OCI-LY1 (cell line): ENCODE results near the gene EFEMP2.

Source experiments
- EZH2 ChIP-seq: fragments of 200-600 bp; sonication (generic), shearing (Covaris generic); IDR thresholded peaks from 2 replicates; pipeline ENCODE4 v1.8.0; 2017; ENCODE audit warnings: borderline replicate concordance, mixed run types, mild to moderate bottlenecking, antibody characterized with exemption, low read length, moderate library complexity, mixed read lengths
- TF ChIP-seq, protein P1 (sequence below): fragments of 200-600 bp; sonication (generic), shearing (Covaris generic); IDR thresholded peaks from 2 replicates; pipeline ENCODE4 v1.5.1; 2017; ENCODE audit warnings: mild to moderate bottlenecking, antibody characterized with exemption, low read length, moderate library complexity, mixed read lengths

- TF ChIP-seq, protein P1, sequence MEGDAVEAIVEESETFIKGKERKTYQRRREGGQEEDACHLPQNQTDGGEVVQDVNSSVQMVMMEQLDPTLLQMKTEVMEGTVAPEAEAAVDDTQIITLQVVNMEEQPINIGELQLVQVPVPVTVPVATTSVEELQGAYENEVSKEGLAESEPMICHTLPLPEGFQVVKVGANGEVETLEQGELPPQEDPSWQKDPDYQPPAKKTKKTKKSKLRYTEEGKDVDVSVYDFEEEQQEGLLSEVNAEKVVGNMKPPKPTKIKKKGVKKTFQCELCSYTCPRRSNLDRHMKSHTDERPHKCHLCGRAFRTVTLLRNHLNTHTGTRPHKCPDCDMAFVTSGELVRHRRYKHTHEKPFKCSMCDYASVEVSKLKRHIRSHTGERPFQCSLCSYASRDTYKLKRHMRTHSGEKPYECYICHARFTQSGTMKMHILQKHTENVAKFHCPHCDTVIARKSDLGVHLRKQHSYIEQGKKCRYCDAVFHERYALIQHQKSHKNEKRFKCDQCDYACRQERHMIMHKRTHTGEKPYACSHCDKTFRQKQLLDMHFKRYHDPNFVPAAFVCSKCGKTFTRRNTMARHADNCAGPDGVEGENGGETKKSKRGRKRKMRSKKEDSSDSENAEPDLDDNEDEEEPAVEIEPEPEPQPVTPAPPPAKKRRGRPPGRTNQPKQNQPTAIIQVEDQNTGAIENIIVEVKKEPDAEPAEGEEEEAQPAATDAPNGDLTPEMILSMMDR, result no peak
- TF ChIP-seq EZH2, result no peak
Measured at GRCh38 chr11:65843811-65844210, 28.8 kb downstream of the EFEMP2 start.
